ENCODE data around the gene RASGEF1C.

Gene RASGEF1C

GRCh38 chr5:180141068-180141660 lies 67.8 kb downstream of the RASGEF1C start (continued):
- TF ChIP-seq ZNF791 (tag by site-specific recombination; IDR thresholded peaks at IDR 0.05) = no peak
- no peak for TF ChIP-seq ZNF324 (tag by site-specific recombination; IDR thresholded peaks at IDR 0.05)

GRCh38 chr5:180140571-180140970 lies 68.4 kb downstream of the RASGEF1C start:
- POLR2A ChIA-PET = no interaction called here

More at GRCh38 chr5:180140571-180140970, 68.4 kb downstream of the RASGEF1C start:
- Histone ChIP-seq H3K4me3 (ENCODE audit: low read depth, low read length) (no peak overlapping the region), H3K4me1 (ENCODE audit: control insufficient read depth, insufficient read depth, low read length) (no peaks in the 10 kb centered on the region), H3K36me3 (ENCODE audit: control insufficient read depth in 2 of 2, insufficient read depth in 1 of 2, low read length in 2 of 2) (no peaks in the 10 kb centered on the region), H3K9me3 (ENCODE audit: control insufficient read depth, insufficient read depth, low read depth, low read length) (no peaks in the 10 kb centered on the region), H3K27ac (ENCODE audit: extremely low read depth, low read depth, low read length) (no peak overlapping the region)
- CTCF ChIA-PET = no interaction called here
- TF ChIP-seq PRDM2 (tag by site-specific recombination; IDR thresholded peaks at IDR 0.05; ENCODE audit: borderline replicate concordance) (no peak), OSR2 (tag by site-specific recombination; IDR thresholded peaks at IDR 0.05) (no peak), SCRT1 (tag by site-specific recombination; IDR thresholded peaks at IDR 0.05; ENCODE audit: borderline replicate concordance) (no peak), ZBTB8A (tag by site-specific recombination; IDR thresholded peaks at IDR 0.05) (no peak), ZBTB11 (tag by site-specific recombination; conservative IDR thresholded peaks at IDR 0.05; ENCODE audit: low read depth) (no peak), CTCF (tag by site-specific recombination; IDR thresholded peaks at IDR 0.05) (no peak), ZNF670 (tag by site-specific recombination; IDR thresholded peaks at IDR 0.05; ENCODE audit: low read depth) (no peak), ZNF837 (tag by site-specific recombination; IDR thresholded peaks at IDR 0.05) (no peak), ZNF521 (tag by site-specific recombination; IDR thresholded peaks at IDR 0.05) (no peak), ZNF692 (tag by site-specific recombination; IDR thresholded peaks at IDR 0.05) (no peak), ZNF645 (tag by site-specific recombination; IDR thresholded peaks at IDR 0.05) (no peak), YY2 (tag by site-specific recombination; IDR thresholded peaks at IDR 0.05) (no peak), KLF7 (tag by site-specific recombination; IDR thresholded peaks at IDR 0.05; ENCODE audit: borderline replicate concordance) (no peak), ZNF600 (tag by site-specific recombination; IDR thresholded peaks at IDR 0.05) (no peak), ZNF792 (tag by site-specific recombination; IDR thresholded peaks at IDR 0.05) (no peak), ZBTB21 (tag by site-specific recombination; IDR thresholded peaks at IDR 0.05) (no peak)
